ENCODE measurements around the gene QSOX2. TPM values are rescaled to one million over a fixed set of nuclear protein-coding genes. Genes with fewer than 3 reads are reported as not detected.

QSOX2 gene
- total RNA-seq, 6 donors from 2014 or later: 6.9 to 14.8 (median 10.1) TPM

- WGBS, 2 donors: 8% methylated on average over 17 of the region's 18 CpGs
Observed at GRCh38 chr9:136197930-136198604, 47.5 kb downstream of the QSOX2 start.

GRCh38 chr9:136197084-136197875, 48.3 kb downstream of the QSOX2 start:
- 8% methylated on average over 19 of the region's 35 CpGs; no CpG with 5 or more reads in 1 of the 2 donors for WGBS, 2 donors
- TF ChIP-seq EP300 (IDR thresholded peaks at IDR 0.05) (no peak), POLR2AphosphoS5 (IDR thresholded peaks at IDR 0.05) (no peak), POLR2A (IDR thresholded peaks at IDR 0.05) (no peak)
- TF ChIP-seq, protein P1, sequence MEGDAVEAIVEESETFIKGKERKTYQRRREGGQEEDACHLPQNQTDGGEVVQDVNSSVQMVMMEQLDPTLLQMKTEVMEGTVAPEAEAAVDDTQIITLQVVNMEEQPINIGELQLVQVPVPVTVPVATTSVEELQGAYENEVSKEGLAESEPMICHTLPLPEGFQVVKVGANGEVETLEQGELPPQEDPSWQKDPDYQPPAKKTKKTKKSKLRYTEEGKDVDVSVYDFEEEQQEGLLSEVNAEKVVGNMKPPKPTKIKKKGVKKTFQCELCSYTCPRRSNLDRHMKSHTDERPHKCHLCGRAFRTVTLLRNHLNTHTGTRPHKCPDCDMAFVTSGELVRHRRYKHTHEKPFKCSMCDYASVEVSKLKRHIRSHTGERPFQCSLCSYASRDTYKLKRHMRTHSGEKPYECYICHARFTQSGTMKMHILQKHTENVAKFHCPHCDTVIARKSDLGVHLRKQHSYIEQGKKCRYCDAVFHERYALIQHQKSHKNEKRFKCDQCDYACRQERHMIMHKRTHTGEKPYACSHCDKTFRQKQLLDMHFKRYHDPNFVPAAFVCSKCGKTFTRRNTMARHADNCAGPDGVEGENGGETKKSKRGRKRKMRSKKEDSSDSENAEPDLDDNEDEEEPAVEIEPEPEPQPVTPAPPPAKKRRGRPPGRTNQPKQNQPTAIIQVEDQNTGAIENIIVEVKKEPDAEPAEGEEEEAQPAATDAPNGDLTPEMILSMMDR (IDR thresholded peaks at IDR 0.05): no peak
- no peak for ATAC-seq (ENCODE audit: low FRiP score in 2 of 2)
- H3K27ac ChIP-seq: no peak overlapping the region
- peaks cover 0 to 35% (median 3%) of the 10 kb centered on the region in 4 donors for H3K4me1 ChIP-seq
- H3K4me3 ChIP-seq: no peak overlapping the region
- no peaks in the 10 kb centered on the region for H3K36me3 ChIP-seq
- no peaks in the 10 kb centered on the region for H3K9me3 ChIP-seq
- peak in 1 of 2 donors; percentile 64 for DNase-seq
- H3K27me3 ChIP-seq: peaks cover 2 to 96% (median 60%) of the 10 kb centered on the region in 4 donors

More at GRCh38 chr9:136197930-136198604, 47.5 kb downstream of the QSOX2 start:
- no peak overlapping the region for H3K4me3 ChIP-seq
- H3K36me3 ChIP-seq: no peaks in the 10 kb centered on the region
- ATAC-seq (ENCODE audit: low FRiP score in 2 of 2) (no peak), DNase-seq (peak in 1 of 2 donors; percentile 69)
- H3K27ac ChIP-seq: no peak overlapping the region
- TF ChIP-seq POLR2AphosphoS5 (IDR thresholded peaks at IDR 0.05): no peak
- TF ChIP-seq POLR2A (IDR thresholded peaks at IDR 0.05): no peak
- no peak for TF ChIP-seq EP300 (IDR thresholded peaks at IDR 0.05)
- TF ChIP-seq, protein P1 (IDR thresholded peaks at IDR 0.05): no peak
- no peaks in the 10 kb centered on the region for H3K9me3 ChIP-seq
- peaks cover 0 to 32% (median 3%) of the 10 kb centered on the region in 4 donors for H3K4me1 ChIP-seq
- H3K27me3 ChIP-seq: peaks cover 2 to 96% (median 59%) of the 10 kb centered on the region in 4 donors

- Histone ChIP-seq H3K4me1 (peaks cover 0 to 33% (median 3%) of the 10 kb centered on the region in 4 donors), H3K36me3 (no peaks in the 10 kb centered on the region), H3K4me3 (no peak overlapping the region), H3K9me3 (no peaks in the 10 kb centered on the region), H3K27ac (no peak overlapping the region), H3K27me3 (peaks cover 2 to 96% (median 57%) of the 10 kb centered on the region in 4 donors)
- ATAC-seq (ENCODE audit: low FRiP score in 2 of 2) (no peak), DNase-seq (no peak)
- TF ChIP-seq EP300 (IDR thresholded peaks at IDR 0.05) (no peak), POLR2AphosphoS5 (IDR thresholded peaks at IDR 0.05) (no peak)
- TF ChIP-seq, protein P1 (IDR thresholded peaks at IDR 0.05): no peak
- 2% methylated on average over 9 to 16 of the region's 16 CpGs for WGBS, 2 donors
Observed at GRCh38 chr9:136196404-136197083, 49.1 kb downstream of the QSOX2 start.

- TF ChIP-seq, protein P1 (IDR thresholded peaks at IDR 0.05): no peak
- no peak for TF ChIP-seq EP300 (IDR thresholded peaks at IDR 0.05)
- TF ChIP-seq POLR2A (IDR thresholded peaks at IDR 0.05): no peak
- no peak for TF ChIP-seq POLR2AphosphoS5 (IDR thresholded peaks at IDR 0.05)
- no peak overlapping the region for H3K4me3 ChIP-seq
- WGBS, 2 donors: 5 to 13% methylated on average over 3 to 4 of the region's 5 CpGs
- DNase-seq (no peak), ATAC-seq (ENCODE audit: low FRiP score in 2 of 2) (no peak)
- H3K4me1 ChIP-seq: peaks cover 0 to 33% (median 3%) of the 10 kb centered on the region in 4 donors
- H3K27me3 ChIP-seq: peaks cover 0 to 87% (median 43%) of the 10 kb centered on the region in 4 donors
- no peaks in the 10 kb centered on the region for H3K9me3 ChIP-seq
- no peaks in the 10 kb centered on the region for H3K36me3 ChIP-seq
- H3K27ac ChIP-seq: no peak overlapping the region
Observed at GRCh38 chr9:136194540-136194939, 51.1 kb downstream of the QSOX2 start.

Data from upper lobe of left lung (tissue), 6 donors.